HG03095 (cell line): ENCODE measurements around the gene TRMO.
A peak's percentile ranks its signal among the peaks of the same experiment; 100 is the strongest.

Experiments
- ATAC-seq: cut with Tn5 transposase; IDR thresholded peaks from one replicate; pipeline ENCODE4 v1.9.1; 2021; ENCODE audit warnings: moderate library complexity; ENCODE audit not compliant: unreplicated experiment

TRMO gene

DNA sequence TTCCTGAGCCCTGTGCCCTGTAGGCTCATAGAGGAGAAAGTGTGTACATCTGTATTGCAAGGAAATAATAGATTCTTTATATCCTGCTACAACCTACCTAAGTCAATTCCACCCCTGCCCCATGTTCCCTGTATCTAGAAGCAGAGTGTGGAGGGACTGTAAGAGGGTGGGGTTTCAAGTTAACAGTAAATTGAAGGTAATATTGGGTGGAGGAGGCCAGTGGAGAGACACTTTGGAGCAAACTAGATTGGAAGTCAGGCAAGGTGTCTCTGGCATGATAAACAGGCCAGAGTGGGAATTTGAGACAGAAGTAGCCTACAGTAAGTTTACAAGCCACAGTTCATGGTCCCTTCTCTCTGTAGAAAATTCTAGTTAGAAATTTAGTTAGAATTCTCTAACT, 17.9 kb upstream of the TRMO start:
- ATAC-seq, result no peak

DNA sequence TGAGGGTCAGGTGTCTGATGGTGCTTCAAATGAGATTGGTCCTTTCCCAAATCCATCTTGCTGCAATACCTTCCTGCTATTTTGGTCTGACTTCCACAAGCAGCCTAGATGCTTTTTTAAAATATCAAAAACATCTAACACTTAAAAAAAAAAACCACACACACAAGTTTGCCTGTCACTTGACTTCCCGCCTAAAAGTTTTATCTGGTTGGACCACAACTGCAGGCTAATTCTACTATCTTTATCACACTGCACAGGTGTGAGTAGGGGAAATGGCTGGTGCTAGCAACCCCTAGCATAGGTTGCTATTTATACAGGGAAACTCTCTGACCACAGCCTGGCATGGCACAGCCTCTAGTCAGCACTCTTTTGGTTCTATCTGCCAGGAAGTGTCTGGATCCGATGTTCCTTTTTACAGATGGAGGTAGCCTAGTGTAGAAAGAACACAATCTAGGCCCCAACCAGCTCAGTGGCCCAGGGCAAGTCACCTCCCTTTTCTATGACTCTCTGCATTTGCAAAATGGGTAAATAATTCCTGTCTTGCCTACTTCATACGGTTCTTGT, 15.9 kb upstream of the TRMO start, which contains the start of gene HEMGN:
Gene HEMGN (minus strand): TSS at position 92 of the 564 bp plus-strand sequence. CDS start 36 bp downstream, at position 56.
- no peak for ATAC-seq

GRCh38 chr9:97936998-97937397, 14.7 kb upstream of the TRMO start:
- no peak for ATAC-seq

DNA sequence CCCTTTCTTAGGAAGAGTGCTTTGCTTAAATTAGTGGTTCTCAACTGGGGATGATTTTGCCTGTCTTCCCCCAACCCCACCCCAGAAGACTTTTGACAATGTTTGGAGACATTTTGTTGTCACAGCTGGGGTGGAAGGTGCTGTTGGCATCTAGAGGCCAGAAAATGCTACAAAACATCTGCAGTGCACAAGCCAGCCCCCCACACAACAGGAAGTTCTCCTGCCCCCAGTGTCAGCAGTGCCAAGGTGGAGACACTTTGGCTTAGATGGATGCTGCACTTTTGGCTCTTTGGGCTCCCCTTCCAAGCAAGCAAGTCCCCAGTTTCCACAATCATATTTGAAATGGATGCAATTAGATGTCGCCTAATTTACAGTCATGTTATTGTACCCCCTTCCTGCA, 13.0 kb upstream of the TRMO start:
- ATAC-seq, result no peak

DNA sequence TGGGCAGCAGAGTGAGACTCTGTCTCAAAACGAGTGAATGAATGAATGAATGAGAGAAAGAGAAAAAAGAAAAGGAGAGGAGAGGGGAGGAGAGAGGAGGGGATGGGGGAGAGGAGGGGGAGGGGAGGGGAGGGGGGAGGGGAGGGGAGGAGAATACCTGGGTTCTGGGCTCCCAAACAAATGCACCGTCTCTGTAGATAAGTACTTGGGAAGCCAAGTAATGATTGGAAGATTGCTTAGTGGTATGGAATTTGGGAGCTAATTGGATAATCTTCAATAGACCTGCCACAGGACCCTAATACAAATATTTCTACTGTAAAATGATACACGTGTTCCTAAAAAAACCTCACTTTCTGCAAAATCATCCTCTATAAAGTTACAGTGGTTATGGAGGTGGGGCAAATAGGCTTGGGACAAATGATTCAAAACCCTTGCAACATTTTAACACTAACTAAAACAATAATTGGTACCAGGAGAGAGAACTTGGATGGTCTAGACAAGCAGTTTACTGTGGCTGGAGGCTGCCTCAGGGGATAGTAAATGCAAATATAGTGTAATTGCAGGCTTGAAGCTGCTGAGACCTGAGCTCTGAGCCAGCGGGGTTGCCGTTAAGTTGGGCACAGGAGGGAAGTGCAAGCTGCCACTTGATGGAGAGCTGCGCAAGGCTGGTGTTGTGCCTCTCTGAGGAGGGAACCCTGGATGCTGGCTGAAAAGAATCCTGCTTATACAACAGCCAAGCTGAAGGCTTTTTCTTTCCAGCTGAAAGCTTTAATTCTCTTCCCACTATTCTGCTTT, 12.2 kb upstream of the TRMO start:
- ATAC-seq, result no peak

GRCh38 chr9:97933297-97933998, 11.1 kb upstream of the TRMO start:
- ATAC-seq, result no peak

DNA sequence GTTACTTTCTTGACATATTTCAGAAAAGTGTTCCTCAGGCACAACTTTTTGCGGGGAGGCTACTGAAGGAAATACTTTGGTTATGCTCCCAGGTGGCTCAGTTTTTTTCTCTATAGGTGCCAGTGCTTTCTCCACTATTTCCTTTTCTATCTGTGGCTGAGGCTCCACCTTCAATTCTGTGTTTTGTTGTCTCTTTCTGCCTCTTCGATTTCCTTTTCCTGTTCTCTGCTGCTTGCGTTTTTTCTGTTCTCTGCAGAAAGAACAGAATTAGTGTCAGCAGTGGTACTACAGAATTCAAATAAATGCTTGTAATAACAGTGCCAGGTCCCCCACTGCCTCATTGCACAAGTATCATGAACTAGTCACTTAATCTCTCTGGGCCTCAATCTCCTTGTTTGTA, 8.7 kb upstream of the TRMO start:
- no peak for ATAC-seq

- no peak for ATAC-seq
Observed at GRCh38 chr9:97928986-97929604, 6.8 kb upstream of the TRMO start.

GRCh38 chr9:97925497-97926334, 3.4 kb upstream of the TRMO start:
- no peak for ATAC-seq

GRCh38 chr9:97924386-97924785, 2.1 kb upstream of the TRMO start:
- no peak for ATAC-seq

DNA sequence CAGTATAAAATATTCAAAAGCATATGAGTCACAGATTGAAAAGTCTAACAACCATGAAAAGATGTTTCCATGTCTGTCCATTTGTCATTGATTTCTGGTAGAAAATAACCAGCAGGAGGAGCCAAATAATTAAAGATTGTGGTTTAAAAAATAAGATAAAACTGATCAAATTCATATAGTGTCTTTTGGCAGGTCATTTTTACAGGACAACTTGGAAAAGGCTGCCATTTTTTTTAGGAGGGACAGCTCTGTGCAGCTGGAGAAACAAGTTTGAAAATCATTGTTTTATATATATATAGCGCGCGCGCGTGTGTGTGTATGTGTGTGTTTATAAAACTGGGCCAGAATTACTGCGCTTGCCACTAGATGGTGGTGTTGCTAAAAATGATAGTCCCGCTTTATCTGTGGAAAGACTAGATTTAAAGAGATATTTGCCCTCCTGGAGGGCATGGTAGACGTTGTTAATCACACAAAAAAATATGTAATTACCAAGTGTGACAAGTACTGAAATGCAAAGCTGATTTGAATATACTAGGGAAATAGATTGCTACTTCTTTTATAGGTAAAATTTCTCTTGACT, 1.3 kb upstream of the TRMO start:
- peak; percentile 36 for ATAC-seq

GRCh38 chr9:97919217-97919813, 3.0 kb downstream of the TRMO start:
- ATAC-seq, result no peak

DNA sequence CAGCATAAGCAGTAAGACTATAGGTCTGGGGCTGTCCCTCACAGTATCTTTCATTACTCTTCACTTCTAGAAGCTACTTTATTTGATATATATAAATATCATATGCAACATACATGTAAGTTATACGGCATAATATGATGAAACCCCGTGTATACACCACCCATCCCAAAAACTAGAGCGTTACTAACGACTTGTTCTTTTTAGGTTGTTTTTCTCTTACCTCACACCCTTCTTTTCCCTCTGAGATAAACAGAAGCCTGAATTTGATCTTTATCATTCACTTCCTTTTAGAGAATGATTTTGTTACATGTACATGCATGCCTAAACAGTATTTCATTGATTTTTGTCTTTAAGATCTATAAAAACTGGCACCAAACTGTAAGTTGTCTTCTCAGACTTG, 3.7 kb downstream of the TRMO start:
- ATAC-seq, result no peak

DNA sequence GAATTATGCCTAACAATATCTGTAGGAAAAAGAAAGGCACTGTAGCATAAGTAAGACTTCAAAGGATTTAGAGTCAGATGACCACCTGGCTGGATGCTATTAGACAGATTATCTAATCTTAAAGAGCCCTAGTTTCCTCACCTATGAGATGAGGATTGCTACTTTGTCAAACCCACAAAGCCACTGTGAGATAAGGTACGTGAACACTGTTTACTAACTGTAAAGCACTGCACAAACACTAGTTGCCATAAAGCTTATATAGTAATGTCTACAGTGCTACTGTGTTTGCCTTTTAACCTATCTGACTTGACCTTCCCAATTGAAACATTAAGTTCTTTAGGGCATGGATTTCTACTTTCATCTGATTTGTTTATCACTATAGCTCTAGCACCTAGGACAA, 10.3 kb downstream of the TRMO start:
- ATAC-seq, result no peak

GRCh38 chr9:97911528-97911927, 10.8 kb downstream of the TRMO start:
- no peak for ATAC-seq

DNA sequence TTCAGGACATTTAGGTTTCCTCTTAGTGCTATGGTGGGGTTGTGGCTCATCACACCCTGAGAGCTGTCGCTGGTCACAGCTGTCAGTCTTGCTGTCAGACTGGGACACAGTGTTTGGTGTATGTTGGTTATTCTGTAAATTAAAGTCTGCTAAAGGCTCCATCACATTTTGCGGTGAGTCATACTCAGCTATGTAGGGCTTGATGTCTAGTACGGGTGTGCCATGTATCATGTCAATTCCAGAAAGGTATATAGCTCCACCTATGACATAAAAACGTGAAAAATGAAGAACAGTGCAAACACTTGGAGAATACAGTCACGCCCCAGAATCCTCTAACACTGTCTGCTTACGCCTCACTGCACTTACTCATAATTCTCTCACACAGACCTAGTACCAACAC, 11.9 kb downstream of the TRMO start:
- ATAC-seq, result no peak

GRCh38 chr9:97908705-97909104, 13.6 kb downstream of the TRMO start:
- no peak for ATAC-seq

DNA sequence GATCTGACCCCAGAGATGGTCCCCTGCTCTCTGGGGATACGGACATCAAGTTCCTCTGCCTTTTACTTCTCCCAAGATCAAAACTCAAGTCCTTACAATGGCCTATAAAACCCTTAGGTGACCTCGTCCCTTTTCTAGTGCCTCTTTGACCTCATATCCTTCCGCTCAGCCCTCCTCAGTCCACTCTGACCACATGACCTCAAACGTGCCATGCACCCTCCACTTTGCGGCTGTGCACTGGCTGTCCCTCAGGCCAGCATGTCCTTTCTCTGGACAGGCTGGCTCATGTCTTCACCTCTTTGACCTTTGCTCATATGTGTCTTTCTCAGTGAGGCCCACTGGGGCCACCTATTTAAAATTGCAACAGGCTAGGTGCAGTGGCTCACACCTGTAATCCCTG, 14.7 kb downstream of the TRMO start:
- no peak for ATAC-seq

GRCh38 chr9:97907046-97907445, 15.3 kb downstream of the TRMO start:
- no peak for ATAC-seq

- ATAC-seq, result no peak
Observed at GRCh38 chr9:97906236-97906831, 16.0 kb downstream of the TRMO start.
